GM12864 (cell line): Measurements from ENCODE around the gene SDCCAG8.

Source experiments
- DNase-seq: peaks from one replicate; pipeline ENCODE4 v3.0.0-alpha.2; 2011; ENCODE audit warnings: low read depth
- H3K4me3 ChIP-seq: 2 replicates; pipeline ENCODE4 v1.5.1; 2011; ENCODE audit warnings: mild to moderate bottlenecking, low read depth, low read length, control low read depth
- TF ChIP-seq, protein P1 (sequence below): IDR thresholded peaks from 2 replicates; pipeline ENCODE4 v1.5.1; 2011; ENCODE audit warnings: low read depth, mild to moderate bottlenecking, moderate library complexity, low read length, control low read depth, inconsistent platforms; ENCODE audit errors: missing control alignments

SDCCAG8 gene

GRCh38 chr1:243411472-243411871 is 155.6 kb downstream of the SDCCAG8 start:
- DNase-seq: no peak
- TF ChIP-seq, protein P1, sequence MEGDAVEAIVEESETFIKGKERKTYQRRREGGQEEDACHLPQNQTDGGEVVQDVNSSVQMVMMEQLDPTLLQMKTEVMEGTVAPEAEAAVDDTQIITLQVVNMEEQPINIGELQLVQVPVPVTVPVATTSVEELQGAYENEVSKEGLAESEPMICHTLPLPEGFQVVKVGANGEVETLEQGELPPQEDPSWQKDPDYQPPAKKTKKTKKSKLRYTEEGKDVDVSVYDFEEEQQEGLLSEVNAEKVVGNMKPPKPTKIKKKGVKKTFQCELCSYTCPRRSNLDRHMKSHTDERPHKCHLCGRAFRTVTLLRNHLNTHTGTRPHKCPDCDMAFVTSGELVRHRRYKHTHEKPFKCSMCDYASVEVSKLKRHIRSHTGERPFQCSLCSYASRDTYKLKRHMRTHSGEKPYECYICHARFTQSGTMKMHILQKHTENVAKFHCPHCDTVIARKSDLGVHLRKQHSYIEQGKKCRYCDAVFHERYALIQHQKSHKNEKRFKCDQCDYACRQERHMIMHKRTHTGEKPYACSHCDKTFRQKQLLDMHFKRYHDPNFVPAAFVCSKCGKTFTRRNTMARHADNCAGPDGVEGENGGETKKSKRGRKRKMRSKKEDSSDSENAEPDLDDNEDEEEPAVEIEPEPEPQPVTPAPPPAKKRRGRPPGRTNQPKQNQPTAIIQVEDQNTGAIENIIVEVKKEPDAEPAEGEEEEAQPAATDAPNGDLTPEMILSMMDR: no peak
- no peak overlapping the region for H3K4me3 ChIP-seq

DNA sequence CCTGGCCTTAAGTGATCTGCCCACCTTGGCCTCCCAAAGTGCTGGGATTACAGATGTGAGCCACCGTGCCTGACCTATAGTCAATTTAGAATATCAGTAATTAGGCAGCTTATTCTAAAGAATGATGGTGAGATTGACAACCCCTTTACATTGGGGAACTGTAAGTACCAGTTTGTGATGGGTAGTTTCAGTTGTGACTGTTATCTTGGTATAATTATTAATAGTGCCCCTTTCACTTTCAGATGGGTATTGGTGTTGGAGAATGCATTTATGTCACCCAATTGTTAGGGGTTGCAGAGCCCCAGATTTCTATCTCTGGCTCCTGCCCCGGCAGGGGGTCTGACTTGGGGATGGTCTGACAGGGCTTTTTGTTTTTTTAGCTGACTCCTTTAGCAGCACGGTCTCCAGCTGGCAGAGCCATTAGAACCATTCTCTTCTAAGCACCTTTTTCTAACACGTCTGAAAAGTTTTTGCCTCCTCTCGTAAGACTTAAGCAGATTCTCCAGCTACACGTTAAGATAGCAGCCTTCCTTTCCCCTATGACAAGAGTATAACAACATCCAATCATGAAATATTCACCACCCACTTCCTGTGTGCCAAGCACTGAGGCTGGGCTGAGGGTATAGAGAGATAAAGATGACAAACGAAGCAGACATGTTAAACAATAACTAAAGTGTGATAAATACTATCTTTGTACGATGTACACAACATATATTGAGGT is 157.8 kb downstream of the SDCCAG8 start:
- DNase-seq: no peak
- no peak overlapping the region for H3K4me3 ChIP-seq
- TF ChIP-seq, protein P1: no peak

GRCh38 chr1:243414152-243414494 is 158.3 kb downstream of the SDCCAG8 start:
- TF ChIP-seq, protein P1: no peak
- DNase-seq: no peak
- no peak overlapping the region for H3K4me3 ChIP-seq

GRCh38 chr1:243415663-243416408 is 160.0 kb downstream of the SDCCAG8 start:
- DNase-seq: no peak
- H3K4me3 ChIP-seq: no peak overlapping the region
- TF ChIP-seq, protein P1: no peak

DNA sequence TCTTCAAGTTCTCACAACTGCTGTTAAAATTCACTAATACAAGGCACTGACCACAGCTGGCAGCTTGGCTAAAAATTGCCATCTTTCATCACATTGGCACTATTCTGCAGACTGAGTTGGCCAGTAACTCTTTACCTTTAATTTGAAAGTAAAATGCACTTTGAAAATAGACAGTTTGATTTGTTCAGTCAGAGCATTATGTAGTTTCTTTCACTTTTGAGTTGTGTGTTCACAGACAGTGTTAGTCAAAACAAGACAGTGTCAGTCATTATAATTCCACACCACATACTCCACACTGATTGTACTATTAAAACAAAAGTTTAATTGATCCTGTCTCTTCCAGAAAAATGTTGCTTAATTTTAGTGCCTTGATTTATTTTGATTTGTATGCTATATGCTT is 160.7 kb downstream of the SDCCAG8 start:
- no peak overlapping the region for H3K4me3 ChIP-seq
- DNase-seq: no peak
- TF ChIP-seq, protein P1: no peak

DNA sequence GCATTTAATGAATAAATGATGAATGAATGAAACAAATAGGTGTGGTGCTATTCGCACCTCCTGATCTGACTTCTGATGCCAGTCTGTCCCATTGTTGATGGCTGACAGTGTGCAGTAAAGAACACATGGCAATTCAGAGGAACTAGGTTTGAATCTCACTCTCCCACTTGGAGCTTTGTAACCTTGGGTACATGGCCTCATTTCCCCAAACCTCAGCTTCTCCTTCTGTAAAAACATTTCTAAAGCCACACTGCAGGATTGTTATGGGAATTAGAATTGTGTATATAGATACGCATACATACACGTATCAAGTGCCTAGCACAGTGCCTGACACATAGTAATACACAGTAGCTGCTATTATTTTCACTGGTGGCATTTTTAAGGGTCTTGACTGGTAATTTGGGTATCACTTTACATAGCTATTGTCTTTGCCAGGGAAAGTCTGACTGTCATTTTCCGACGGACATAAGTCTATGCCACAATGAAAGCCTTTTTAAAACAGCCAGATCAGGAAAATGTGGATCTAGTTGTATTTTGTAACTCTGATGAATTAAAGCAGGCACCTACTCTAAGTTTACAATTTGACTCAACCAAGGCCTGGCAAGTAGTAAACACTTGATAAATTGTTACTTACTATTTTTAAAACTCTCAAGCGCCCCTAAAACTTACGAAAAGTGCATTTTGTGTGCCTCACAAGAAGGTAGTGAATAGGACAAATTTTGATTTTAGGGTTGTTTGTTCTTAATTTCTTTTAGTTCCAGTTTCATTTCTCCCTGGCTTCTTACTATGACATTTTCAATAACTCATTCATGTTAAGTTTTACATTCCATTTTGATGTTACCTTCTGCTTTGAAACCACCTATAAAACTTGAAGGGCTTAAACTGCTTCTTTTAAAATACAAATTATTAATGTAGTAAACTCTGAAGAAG is 164.4 kb downstream of the SDCCAG8 start:
- DNase-seq: no peak
- TF ChIP-seq, protein P1: no peak
- no peak overlapping the region for H3K4me3 ChIP-seq
